K562 (cell line): ENCODE data around the gene ZCCHC3. TPM values are rescaled to one million over a fixed set of nuclear protein-coding genes. Genes with fewer than 3 reads are reported as not detected.

ENCODE experiments used
- ARNT ChIP-seq, 2 experiments: fragments of 450-650 bp; IDR thresholded peaks; 2 replicates each; pipeline ENCODE4 v1.6.1; 2016; ENCODE audit warnings: mild to moderate bottlenecking in 1 of 2
- CCAR2 ChIP-seq: fragments of 200-400 bp; formaldehyde crosslinking; IDR thresholded peaks from 2 replicates; pipeline ENCODE4 v1.6.1; 2017; ENCODE audit warnings: mild to moderate bottlenecking, low read depth, low read length
- EP400 ChIP-seq: fragments of 450-650 bp; IDR thresholded peaks from 2 replicates; pipeline ENCODE4 v1.6.1; 2017; ENCODE audit warnings: antibody characterized with exemption, mild to moderate bottlenecking, moderate library complexity
- HEY1 ChIP-seq: fragments of 250-450 bp; sonication (Bioruptor Pico); IDR thresholded peaks from 2 replicates; pipeline ENCODE4 v1.5.0; 2020; ENCODE audit warnings: mild to moderate bottlenecking, moderate library complexity, borderline replicate concordance
- HMGXB4 ChIP-seq: sonication (generic); formaldehyde crosslinking; IDR thresholded peaks from 2 replicates; pipeline ENCODE4 v1.8.1; 2023; ENCODE audit warnings: mild to moderate bottlenecking, missing genetic modification reagents
- NEUROD1 ChIP-seq: fragments of 150-350 bp; IDR thresholded peaks from 2 replicates; pipeline ENCODE4 v1.6.1; 2014; ENCODE audit warnings: borderline replicate concordance, low read length, low read depth; ENCODE audit not compliant: partially characterized antibody
- PATZ1 ChIP-seq: fragments of 250-450 bp; sonication (Bioruptor Pico); IDR thresholded peaks from 2 replicates; pipeline ENCODE4 v1.5.0; 2020; ENCODE audit warnings: mild to moderate bottlenecking, borderline replicate concordance
- PRMT5 ChIP-seq: sonication (generic); formaldehyde crosslinking; IDR thresholded peaks from 2 replicates; pipeline ENCODE4 v1.5.0; 2020; ENCODE audit warnings: missing genetic modification reagents
- UBTF ChIP-seq, 2 experiments: IDR thresholded peaks; 2 replicates each; pipeline ENCODE4 v1.6.1; 2012; ENCODE audit warnings: improper control_type of control experiment in 2 of 2, low read depth in 2 of 2, low read length in 2 of 2, borderline replicate concordance in 1 of 2
- ZBTB5 ChIP-seq: fragments of 450-650 bp; IDR thresholded peaks from 2 replicates; pipeline ENCODE4 v1.6.1; 2017; ENCODE audit warnings: antibody characterized with exemption
- ZNF507 ChIP-seq: conservative IDR thresholded peaks from 2 replicates; pipeline ENCODE4 v1.6.1; 2017; ENCODE audit warnings: missing genetic modification characterization, missing compliant biosample characterization
- ZNF740 ChIP-seq, 3 experiments: fragments of 200-800 bp in 1 of 3; sonication (Bioruptor generic) in 1 of 3; sonication (generic) in 1 of 3; formaldehyde crosslinking in 1 of 3; IDR thresholded peaks; 2 replicates each; pipeline versions ENCODE4 v1.6.1 to v1.8.0; 2016 to 2022; ENCODE audit warnings: mild to moderate bottlenecking in 2 of 3, missing compliant biosample characterization in 2 of 3, missing genetic modification characterization in 2 of 3, missing genetic modification reagents in 1 of 3
- polyA plus RNA-seq, 8 experiments: library from polyadenylated mRNA; depleted of rRNA in 4 of 8; stranded (reverse) in 5 of 8; unstranded in 3 of 8; fragments of >200 nt; fragmentation: Nextera tagmentation in 2 of 8; fragmentation: Illumina TruSeq in 1 of 8; extraction: Ambion mirVana in 2 of 8; extraction: Trizol in 1 of 8; gene quantifications; 2 replicates each; pipeline versions ENCODE4 v1.2.1 to v1.2.3, GENCODE V29; 2011 to 2014; ENCODE audit warnings: inconsistent platforms in 1 of 8, missing spikeins in 1 of 8
- total RNA-seq, 7 experiments: library from RNA; depleted of rRNA in 6 of 7; stranded (reverse); fragments of >200 nt in 6 of 7; fragmentation: Illumina TruSeq in 2 of 7; extraction: Trizol in 2 of 7; gene quantifications; 2 replicates each; pipeline versions ENCODE4 v1.2.1 to v1.2.3, GENCODE V29; 2011 to 2021; ENCODE audit warnings: low replicate concordance in 1 of 7
- TF ChIP-seq, protein P1 (sequence below): fragments of 250-450 bp; sonication (Bioruptor Pico); IDR thresholded peaks from 2 replicates; pipeline ENCODE4 v1.4.0; 2020

Gene ZCCHC3
- total and polyA plus RNA-seq, 9 of the 15 experiments (the other 6 are each of a cell fraction or from before 2014, with no cell fraction given) = 2.8 to 23.3 (median 16.5) TPM

GRCh38 chr20:324177-325044 is 27.0 kb downstream of the ZCCHC3 start (continued):
- TF ChIP-seq UBTF (IDR thresholded peaks at IDR 0.05; ENCODE audit: borderline replicate concordance in 1 of 2, low read depth in 2 of 2, low read length in 2 of 2) (no peak), ZNF507 (tag) (no peak), EP400 (peak; percentile 90), ZBTB5 (no peak), NEUROD1 (peak; percentile 18), PATZ1 (CRISPR knock-in tag) (no peak), CCAR2 (no peak), HMGXB4 (CRISPR knock-in tag) (peak; percentile 59; the same call in 1 of the 2 replicates), PRMT5 (CRISPR knock-in tag) (no peak), ZNF740 (CRISPR knock-in tag; IDR thresholded peaks at IDR 0.05) (peak; percentile 70; the same call in 1 of the 2 replicates), ZNF740 (tag; IDR thresholded peaks at IDR 0.05) (no peak), ARNT (IDR thresholded peaks at IDR 0.05) (no peak), HEY1 (no peak)
- TF ChIP-seq, protein P1, sequence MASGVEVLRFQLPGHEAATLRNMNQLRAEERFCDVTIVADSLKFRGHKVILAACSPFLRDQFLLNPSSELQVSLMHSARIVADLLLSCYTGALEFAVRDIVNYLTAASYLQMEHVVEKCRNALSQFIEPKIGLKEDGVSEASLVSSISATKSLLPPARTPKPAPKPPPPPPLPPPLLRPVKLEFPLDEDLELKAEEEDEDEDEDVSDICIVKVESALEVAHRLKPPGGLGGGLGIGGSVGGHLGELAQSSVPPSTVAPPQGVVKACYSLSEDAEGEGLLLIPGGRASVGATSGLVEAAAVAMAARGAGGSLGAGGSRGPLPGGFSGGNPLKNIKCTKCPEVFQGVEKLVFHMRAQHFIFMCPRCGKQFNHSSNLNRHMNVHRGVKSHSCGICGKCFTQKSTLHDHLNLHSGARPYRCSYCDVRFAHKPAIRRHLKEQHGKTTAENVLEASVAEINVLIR = no peak
